GM23338 (cell line): ENCODE measurements around the gene SYNPR. TPM values are rescaled to one million over a fixed set of nuclear protein-coding genes. Genes with fewer than 3 reads are reported as not detected.

Source experiments
- ATAC-seq: fragments of 200-7000 bp; cut with Tn5 transposase; 3 replicates; pipeline ENCODE4 v1.9.1; 2020
- DNase-seq: peaks from one replicate; pipeline ENCODE4 v3.0.0-alpha.2; 2015; ENCODE audit warnings: low spot score
- H2AFZ ChIP-seq: fragments of 200-600 bp; sonication (generic); 2 replicates; pipeline ENCODE4 v1.8.0; 2016; ENCODE audit warnings: antibody characterized with exemption, mild to moderate bottlenecking, moderate library complexity
- H3F3A ChIP-seq: fragments of 200-600 bp; sonication (generic); replicated peaks from 2 replicates; pipeline ENCODE4 v1.8.0; 2017; ENCODE audit warnings: antibody characterized with exemption, mixed run types, low read depth
- H3K27ac ChIP-seq: fragments of 200-600 bp; sonication (generic); 2 replicates; pipeline ENCODE4 v1.6.1; 2016; ENCODE audit warnings: low read depth
- H3K27me3 ChIP-seq: fragments of 200-600 bp; sonication (generic); 2 replicates; pipeline ENCODE4 v1.8.0; 2016; ENCODE audit warnings: mild to moderate bottlenecking, mixed run types, moderate library complexity; ENCODE audit not compliant: insufficient read depth
- H3K36me3 ChIP-seq: fragments of 200-600 bp; sonication (generic); 2 replicates; pipeline ENCODE4 v1.8.0; 2016; ENCODE audit warnings: mild to moderate bottlenecking; ENCODE audit not compliant: insufficient read depth
- H3K4me1 ChIP-seq: fragments of 200-600 bp; sonication (generic); 2 replicates; pipeline ENCODE4 v1.8.0; 2016; ENCODE audit warnings: mild to moderate bottlenecking, moderate library complexity; ENCODE audit not compliant: insufficient read depth
- H3K4me2 ChIP-seq: fragments of 200-600 bp; sonication (generic); 2 replicates; pipeline ENCODE4 v1.7.1; 2017; ENCODE audit warnings: mixed run types
- H3K4me3 ChIP-seq: fragments of 200-600 bp; sonication (generic); 2 replicates; pipeline ENCODE4 v1.6.1; 2016; ENCODE audit warnings: mixed run types
- H3K79me2 ChIP-seq: fragments of 200-600 bp; sonication (generic); replicated peaks from 2 replicates; pipeline ENCODE4 v1.8.0; 2017; ENCODE audit warnings: mild to moderate bottlenecking; ENCODE audit not compliant: insufficient read depth
- H3K9me2 ChIP-seq: fragments of 200-600 bp; sonication (generic); 2 replicates; pipeline ENCODE4 v1.8.0; 2017; ENCODE audit not compliant: insufficient read depth
- H4K20me1 ChIP-seq: fragments of 200-600 bp; sonication (generic); replicated peaks from 2 replicates; pipeline ENCODE4 v1.8.0; 2017; ENCODE audit warnings: mild to moderate bottlenecking; ENCODE audit not compliant: insufficient read depth
- H3K27ac Mint-ChIP-seq: 2 replicates; pipeline ENCODE4 v1.8.0; 2020; ENCODE audit warnings: inconsistent platforms, mild to moderate bottlenecking, moderate library complexity, mixed read lengths
- H3K27me3 Mint-ChIP-seq: 3 replicates; pipeline ENCODE4 v1.8.0; 2022; ENCODE audit warnings: low read depth, mild to moderate bottlenecking, moderate library complexity, mixed read lengths, inconsistent platforms; ENCODE audit not compliant: insufficient read depth, poor library complexity
- H3K36me3 Mint-ChIP-seq: 3 replicates; pipeline ENCODE4 v1.8.0; 2021; ENCODE audit warnings: low read depth, mild to moderate bottlenecking, inconsistent platforms, moderate library complexity, mixed read lengths
- H3K4me1 Mint-ChIP-seq: 3 replicates; pipeline ENCODE4 v1.8.0; 2020; ENCODE audit warnings: mild to moderate bottlenecking, inconsistent platforms, mixed read lengths
- H3K4me3 Mint-ChIP-seq: 3 replicates; pipeline ENCODE4 v1.8.0; 2021; ENCODE audit warnings: moderate library complexity, mild to moderate bottlenecking, inconsistent platforms, mixed read lengths
- H3K9me3 Mint-ChIP-seq: 3 replicates; pipeline ENCODE4 v1.8.0; 2020; ENCODE audit warnings: moderate library complexity, mild to moderate bottlenecking, inconsistent platforms, mixed read lengths
- CTCF ChIP-seq, 2 experiments: fragments of 200-600 bp in 1 of 2; sonication (generic) in 1 of 2; conservative IDR thresholded peaks; 2 replicates each; pipeline versions ENCODE4 v1.5.1 to v1.6.1; 2016 to 2017; ENCODE audit warnings: antibody characterized with exemption in 2 of 2, low read depth in 2 of 2, mild to moderate bottlenecking in 2 of 2, moderate library complexity in 1 of 2
- ETS1 ChIP-seq: IDR thresholded peaks from 2 replicates; pipeline ENCODE4 v1.6.1; 2016; ENCODE audit warnings: antibody characterized with exemption
- EZH2 ChIP-seq: fragments of 200-600 bp; sonication (generic); IDR thresholded peaks from one replicate; pipeline ENCODE4 v1.8.0; 2017; ENCODE audit warnings: antibody characterized with exemption, mild to moderate bottlenecking, low read depth; ENCODE audit not compliant: unreplicated experiment
- EZH2phosphoT487 ChIP-seq: fragments of 200-600 bp; sonication (generic); IDR thresholded peaks from one replicate; pipeline ENCODE4 v1.8.1; 2018; ENCODE audit warnings: antibody characterized with exemption; ENCODE audit not compliant: unreplicated experiment
- JUNB ChIP-seq: IDR thresholded peaks from one replicate; pipeline ENCODE4 v1.6.1; 2016; ENCODE audit warnings: antibody characterized with exemption; ENCODE audit not compliant: unreplicated experiment
- NANOG ChIP-seq: IDR thresholded peaks from 2 replicates; pipeline ENCODE4 v1.6.1; 2016; ENCODE audit warnings: antibody characterized with exemption, borderline replicate concordance
- STAT1 ChIP-seq: IDR thresholded peaks from one replicate; pipeline ENCODE4 v1.6.1; 2016; ENCODE audit warnings: antibody characterized with exemption; ENCODE audit not compliant: unreplicated experiment
- ZNF114 ChIP-seq: fragments of 250-450 bp; sonication (Bioruptor Pico); IDR thresholded peaks from 2 replicates; pipeline ENCODE4 v1.5.0; 2020; ENCODE audit warnings: mild to moderate bottlenecking, moderate library complexity
- ZNF331 ChIP-seq: fragments of 250-450 bp; sonication (Bioruptor Pico); IDR thresholded peaks from 2 replicates; pipeline ENCODE4 v1.5.0; 2020; ENCODE audit warnings: low read depth, mild to moderate bottlenecking, moderate library complexity
- ZNF462 ChIP-seq: fragments of 250-450 bp; sonication (Bioruptor Pico); IDR thresholded peaks from 2 replicates; pipeline ENCODE4 v1.5.0; 2020; ENCODE audit warnings: mild to moderate bottlenecking, moderate library complexity
- polyA plus RNA-seq: library from polyadenylated mRNA; unstranded; fragments of >200 nt; fragmentation: Nextera tagmentation; extraction: Ambion mirVana; gene quantifications from 2 replicates; pipeline ENCODE4 v1.2.1, GENCODE V29; 2016
- total RNA-seq: library from RNA; depleted of rRNA; stranded (reverse); fragments of >200 nt; shearing (Covaris generic); gene quantifications from 2 replicates; pipeline ENCODE4 v1.2.3, GENCODE V29; 2014

The SYNPR gene
- total and polyA plus RNA-seq, 2 experiments from 2014 or later, result 0.38 to 0.55 TPM

- no peak for TF ChIP-seq CTCF (conservative IDR thresholded peaks at IDR 0.05; ENCODE audit: low read depth in 2 of 2)
- TF ChIP-seq ZNF114, result no peak
- TF ChIP-seq ZNF331 (CRISPR knock-in tag), result no peak
- no peak for TF ChIP-seq ETS1
- TF ChIP-seq STAT1, result no peak
- TF ChIP-seq NANOG, result no peak
- no peak for TF ChIP-seq EZH2phosphoT487
These were observed 30.1 kb upstream of the SYNPR start (continued) for GRCh38 chr3:63248015-63248414.

- H3K4me2 ChIP-seq, result no peak overlapping the region
- H3K4me3 Mint-ChIP-seq, result no peak overlapping the region
- no peaks in the 10 kb centered on the region for H3K36me3 ChIP-seq
- no peaks in the 10 kb centered on the region for H3K4me1 ChIP-seq
- H2AFZ ChIP-seq, result no peak overlapping the region
- H3F3A ChIP-seq, result no peaks in the 10 kb centered on the region
- ATAC-seq (no peak), DNase-seq (no peak)
- H3K27me3 Mint-ChIP-seq, result no peaks in the 10 kb centered on the region
- no peak overlapping the region for H3K27ac Mint-ChIP-seq
- no peak for TF ChIP-seq ZNF462 (CRISPR knock-in tag)
- TF ChIP-seq JUNB, result no peak
- no peak for TF ChIP-seq EZH2
- TF ChIP-seq ZNF114, result no peak
- TF ChIP-seq CTCF (conservative IDR thresholded peaks at IDR 0.05; ENCODE audit: low read depth in 2 of 2), result no peak
- TF ChIP-seq STAT1, result no peak
- no peak for TF ChIP-seq ZNF331 (CRISPR knock-in tag)
- no peaks in the 10 kb centered on the region for H3K79me2 ChIP-seq
- H3K9me2 ChIP-seq, result no peaks in the 10 kb centered on the region
- H3K27me3 ChIP-seq, result no peaks in the 10 kb centered on the region
- no peak overlapping the region for H3K4me3 ChIP-seq
- H3K27ac ChIP-seq, result no peak overlapping the region
- peaks cover 4% of the 10 kb centered on the region; the same call in 1 of the 3 replicates for H3K4me1 Mint-ChIP-seq
- peaks cover 16% of the 10 kb centered on the region for H3K9me3 Mint-ChIP-seq
- peaks cover 10% of the 10 kb centered on the region; the same call in 2 of the 3 replicates for H3K36me3 Mint-ChIP-seq
- H4K20me1 ChIP-seq, result no peaks in the 10 kb centered on the region
These were observed 26.6 kb upstream of the SYNPR start for GRCh38 chr3:63251499-63251898.
